Aorta (tissue), 5 donors: ENCODE data around the gene TPD52L2. TPM values are rescaled to one million over a fixed set of nuclear protein-coding genes. Genes with fewer than 3 reads are reported as not detected.

Experiments used
- ATAC-seq: fragments of 200-7000 bp; cut with Tn5 transposase; one replicate; pipeline ENCODE4 v1.9.1; 2022; ENCODE audit warnings: moderate library complexity; ENCODE audit not compliant: low FRiP score
- DNase-seq, 2 donors: peaks; one replicate each; pipeline ENCODE4 v3.0.0-alpha.2; 2020
- H3K27ac ChIP-seq, 2 donors: one replicate each; pipeline ENCODE4 v1.5.1; 2013; ENCODE audit warnings: low read length in 2 of 2, mild to moderate bottlenecking in 2 of 2, moderate library complexity in 2 of 2, control low read depth in 1 of 2, inconsistent platforms in 1 of 2, low read depth in 1 of 2
- H3K27me3 ChIP-seq, 2 donors: one replicate each; pipeline ENCODE4 v1.6.1; 2013; ENCODE audit warnings: control low read depth in 1 of 2, low read length in 1 of 2, mild to moderate bottlenecking in 1 of 2, moderate library complexity in 1 of 2; ENCODE audit not compliant: insufficient read depth in 2 of 2, control insufficient read depth in 1 of 2
- H3K36me3 ChIP-seq, 2 donors: one replicate each; pipeline ENCODE4 v1.6.1; 2013; ENCODE audit warnings: control low read depth in 1 of 2, low read length in 1 of 2, mild to moderate bottlenecking in 1 of 2; ENCODE audit not compliant: insufficient read depth in 2 of 2, control insufficient read depth in 1 of 2
- H3K4me1 ChIP-seq, 2 donors: one replicate each; pipeline ENCODE4 v1.6.1; 2013; ENCODE audit warnings: low read length in 2 of 2, control low read depth in 1 of 2, mild to moderate bottlenecking in 1 of 2, moderate library complexity in 1 of 2; ENCODE audit not compliant: insufficient read depth in 2 of 2, control insufficient read depth in 1 of 2
- H3K4me3 ChIP-seq, 2 donors: one replicate each; pipeline ENCODE4 v1.5.1; 2013; ENCODE audit warnings: low read length in 2 of 2, control low read depth in 1 of 2, mild to moderate bottlenecking in 1 of 2
- H3K9me3 ChIP-seq: one replicate; pipeline ENCODE4 v1.6.1; 2013; ENCODE audit warnings: mild to moderate bottlenecking, low read length; ENCODE audit not compliant: control insufficient read depth
- WGBS, 2 donors: extraction: QIAGEN DNeasy Blood & Tissue Kit; methylation state at CpG; one replicate each; pipeline ENCODE4 v1.1.7; 2013; 5-methylcytosine and 5-hydroxymethylcytosine counted together
- intact Hi-C, 2 donors: fragments of 100-400 bp; cut with DNase I; formaldehyde crosslinking; loops; one replicate each; pipeline versions ENCODE4 v1.14.2 to v1.15.0; 2022
- polyA plus RNA-seq, 2 donors: library from polyadenylated mRNA; stranded (reverse); fragments of 200-250 nt; gene quantifications; one replicate each; pipeline ENCODE4 v1.2.3, GENCODE V29; 2013
- total RNA-seq, 2 donors: library from RNA; stranded (reverse); fragmentation: NEBNext Ultra II Directional; extraction: Animal tissue kit (Norgen Biotek cat#: 25700); gene quantifications; one replicate each; pipeline ENCODE4 v1.2.1, GENCODE V29; 2021
- donor health status: healthy with polysubstance abuse.
- donor health status: Bipolar disorder and iron deficiency.
- donor health status: DM: no; HTN: no; CAD: no.
- donor health status: DM: no; HTN: no; CAD: no.
- donor health status: DM: yes; HTN: yes; CAD: no.

Gene TPD52L2
- total and polyA plus RNA-seq, 4 donors: 89.8 to 112 (median 101) TPM

- Histone ChIP-seq H3K4me1 (no peaks in the 10 kb centered on the region), H3K27ac (no peak overlapping the region), H3K4me3 (no peak overlapping the region), H3K36me3 (no peaks in the 10 kb centered on the region), H3K27me3 (no peaks in the 10 kb centered on the region), H3K9me3 (no peaks in the 10 kb centered on the region)
- intact Hi-C loops: no loop called here
- WGBS, 2 donors: 91% methylated on average over 12 of the region's 12 CpGs
- ATAC-seq (no peak), DNase-seq (no peak)
Observed at GRCh38 chr20:63843222-63843621, 21.8 kb upstream of the TPD52L2 start.

- Histone ChIP-seq H3K4me1 (no peaks in the 10 kb centered on the region), H3K9me3 (no peaks in the 10 kb centered on the region), H3K27ac (no peak overlapping the region), H3K36me3 (no peaks in the 10 kb centered on the region), H3K27me3 (no peaks in the 10 kb centered on the region), H3K4me3 (no peak overlapping the region)
- 79 to 84% methylated on average over 16 of the region's 16 CpGs for WGBS, 2 donors
- intact Hi-C loops: no loop called here
- DNase-seq (no peak), ATAC-seq (no peak)
Observed at GRCh38 chr20:63843778-63844177, 21.3 kb upstream of the TPD52L2 start.

DNA sequence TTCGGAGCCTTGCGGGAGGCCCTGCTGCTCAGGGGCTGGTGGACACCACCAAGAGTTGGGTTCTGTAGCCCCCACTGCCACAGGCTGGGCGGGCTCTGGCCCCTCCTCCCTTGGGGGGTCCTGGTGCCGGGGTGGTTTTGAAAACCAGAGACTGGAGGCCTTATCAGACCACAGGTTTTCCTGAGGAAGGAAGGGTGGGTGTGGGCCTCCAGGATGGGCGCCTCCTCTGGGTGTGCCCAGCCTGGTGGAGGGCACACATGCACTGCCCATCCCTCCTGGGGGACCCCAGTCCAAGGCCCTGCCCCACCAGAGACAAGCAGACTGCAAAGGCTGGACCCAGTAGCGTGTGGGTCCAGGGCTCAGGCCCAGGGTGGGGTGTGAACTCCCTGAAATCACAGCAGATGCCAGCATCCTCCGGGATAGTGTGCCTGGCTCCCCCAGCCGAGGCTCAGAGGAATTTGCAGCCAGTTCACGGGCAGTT is 20.5 kb upstream of the TPD52L2 start:
- Histone ChIP-seq H3K4me3 (no peak overlapping the region), H3K9me3 (no peaks in the 10 kb centered on the region), H3K36me3 (no peaks in the 10 kb centered on the region), H3K4me1 (no peaks in the 10 kb centered on the region), H3K27ac (no peak overlapping the region), H3K27me3 (no peaks in the 10 kb centered on the region)
- WGBS, 2 donors: 83 to 90% methylated on average over 9 of the region's 9 CpGs
- intact Hi-C loops: no loop called here
- no peak for DNase-seq
- ATAC-seq: no peak

- peak in 1 of 2 donors; percentile 82 for DNase-seq
- no peaks in the 10 kb centered on the region for H3K9me3 ChIP-seq
- WGBS, 2 donors: 1 to 2% methylated on average over 19 to 24 of the region's 24 CpGs
- intact Hi-C loops: no loop called here
- H3K4me3 ChIP-seq: no peak overlapping the region
- no peaks in the 10 kb centered on the region for H3K36me3 ChIP-seq
- H3K27me3 ChIP-seq: no peaks in the 10 kb centered on the region
- H3K27ac ChIP-seq: no peak overlapping the region
- no peaks in the 10 kb centered on the region for H3K4me1 ChIP-seq
- peak; percentile 70 for ATAC-seq
Observed at GRCh38 chr20:63846128-63846771, 18.8 kb upstream of the TPD52L2 start.

DNA sequence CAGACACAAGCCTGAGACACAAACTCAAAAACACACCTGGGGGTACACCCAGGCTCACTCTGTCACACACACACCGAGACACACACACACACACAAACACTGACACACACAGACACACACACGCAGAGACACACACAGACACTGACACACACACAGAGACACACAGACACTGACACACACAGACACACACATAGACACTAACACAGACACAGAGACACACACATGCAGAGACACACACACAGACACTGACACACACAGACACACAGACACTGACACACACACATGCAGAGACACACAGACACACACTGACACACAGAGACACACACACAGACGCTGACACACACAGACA is 18.2 kb upstream of the TPD52L2 start:
- Histone ChIP-seq H3K27me3 (no peaks in the 10 kb centered on the region), H3K4me1 (no peaks in the 10 kb centered on the region), H3K36me3 (no peaks in the 10 kb centered on the region), H3K9me3 (no peaks in the 10 kb centered on the region), H3K27ac (no peak overlapping the region), H3K4me3 (no peak overlapping the region)
- intact Hi-C loops: no loop called here
- ATAC-seq: no peak
- 53 to 56% methylated on average over 3 of the region's 3 CpGs for WGBS, 2 donors
- DNase-seq: no peak

- no peak for DNase-seq
- no peak overlapping the region for H3K4me3 ChIP-seq
- ATAC-seq: no peak
Observed at GRCh38 chr20:63847237-63848002, 17.6 kb upstream of the TPD52L2 start.

GRCh38 chr20:63848003-63848911 is 16.8 kb upstream of the TPD52L2 start:
- no peak for DNase-seq
- intact Hi-C loops: no loop called here
- Histone ChIP-seq H3K27me3 (no peaks in the 10 kb centered on the region), H3K27ac (no peak overlapping the region), H3K9me3 (no peaks in the 10 kb centered on the region), H3K36me3 (no peaks in the 10 kb centered on the region), H3K4me3 (no peak overlapping the region), H3K4me1 (no peaks in the 10 kb centered on the region)
- WGBS, 2 donors: 85 to 87% methylated on average over 27 to 28 of the region's 28 CpGs
- ATAC-seq: no peak

More at GRCh38 chr20:63847237-63848002, 17.6 kb upstream of the TPD52L2 start:
- Histone ChIP-seq H3K4me1 (no peaks in the 10 kb centered on the region), H3K27me3 (no peaks in the 10 kb centered on the region), H3K9me3 (no peaks in the 10 kb centered on the region), H3K27ac (no peak overlapping the region), H3K36me3 (no peaks in the 10 kb centered on the region)
- WGBS, 2 donors: 70 to 77% methylated on average over 15 to 16 of the region's 16 CpGs
- intact Hi-C loops: no loop called here

- intact Hi-C loops: no loop called here
- WGBS, 2 donors: 57 to 59% methylated on average over 27 of the region's 27 CpGs
Observed at GRCh38 chr20:63850689-63851547, 14.2 kb upstream of the TPD52L2 start.

More at GRCh38 chr20:63850689-63851547, 14.2 kb upstream of the TPD52L2 start:
- no peak overlapping the region for H3K4me3 ChIP-seq
- no peaks in the 10 kb centered on the region for H3K36me3 ChIP-seq
- no peaks in the 10 kb centered on the region for H3K27me3 ChIP-seq
- DNase-seq (no peak), ATAC-seq (no peak)
- H3K9me3 ChIP-seq: no peaks in the 10 kb centered on the region
- H3K4me1 ChIP-seq: no peaks in the 10 kb centered on the region
- H3K27ac ChIP-seq: no peak overlapping the region
